WI38 (cell line): Measurements from ENCODE around the gene BCL11B.

Source experiments
- H3K4me3 ChIP-seq: 2 replicates; pipeline ENCODE4 v1.5.1; 2011; ENCODE audit warnings: low read depth, mild to moderate bottlenecking, control low read depth, low read length
- CTCF ChIP-seq: IDR thresholded peaks from 2 replicates; pipeline ENCODE4 v1.5.1; 2012; ENCODE audit warnings: low read depth, mild to moderate bottlenecking, control low read depth, low read length

Gene BCL11B

GRCh38 chr14:99240627-99241324 lies 31.2 kb downstream of the BCL11B start:
- H3K4me3 ChIP-seq, result no peak overlapping the region
- no peak for TF ChIP-seq CTCF

DNA sequence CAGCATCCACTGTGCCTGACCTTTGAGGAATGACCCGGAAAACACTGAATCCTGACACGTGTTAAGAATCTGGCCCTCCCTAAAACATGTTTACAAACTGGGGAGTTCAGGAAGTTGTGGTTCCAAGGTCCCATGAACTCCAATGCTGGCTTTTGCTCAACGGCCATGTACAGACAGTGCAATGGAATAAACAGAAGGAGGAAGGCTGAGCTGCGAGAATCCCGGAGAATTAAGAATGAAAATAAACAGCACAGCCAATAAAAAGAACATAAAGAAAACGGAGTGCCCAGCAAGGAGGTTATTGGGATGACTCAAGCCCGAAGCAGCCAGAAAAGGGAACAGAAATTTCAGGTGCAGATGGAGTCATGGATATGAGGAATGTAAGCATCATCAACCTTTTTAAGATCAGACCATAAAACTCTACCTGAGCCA lies 32.3 kb downstream of the BCL11B start:
- no peak overlapping the region for H3K4me3 ChIP-seq
- no peak for TF ChIP-seq CTCF

GRCh38 chr14:99238216-99238615 lies 33.8 kb downstream of the BCL11B start:
- no peak for TF ChIP-seq CTCF
- H3K4me3 ChIP-seq, result no peak overlapping the region

- TF ChIP-seq CTCF, result no peak
- no peak overlapping the region for H3K4me3 ChIP-seq
Measured at GRCh38 chr14:99237288-99237687, 34.7 kb downstream of the BCL11B start.

GRCh38 chr14:99236386-99237138 lies 35.4 kb downstream of the BCL11B start:
- TF ChIP-seq CTCF, result no peak
- no peak overlapping the region for H3K4me3 ChIP-seq

- no peak overlapping the region for H3K4me3 ChIP-seq
- TF ChIP-seq CTCF, result no peak
Measured at GRCh38 chr14:99235582-99236320, 36.2 kb downstream of the BCL11B start.
